Measurements from ENCODE around the gene SGPP2. TPM values are rescaled to one million over a fixed set of nuclear protein-coding genes. Genes with fewer than 3 reads are reported as not detected.

The SGPP2 gene, protein sequence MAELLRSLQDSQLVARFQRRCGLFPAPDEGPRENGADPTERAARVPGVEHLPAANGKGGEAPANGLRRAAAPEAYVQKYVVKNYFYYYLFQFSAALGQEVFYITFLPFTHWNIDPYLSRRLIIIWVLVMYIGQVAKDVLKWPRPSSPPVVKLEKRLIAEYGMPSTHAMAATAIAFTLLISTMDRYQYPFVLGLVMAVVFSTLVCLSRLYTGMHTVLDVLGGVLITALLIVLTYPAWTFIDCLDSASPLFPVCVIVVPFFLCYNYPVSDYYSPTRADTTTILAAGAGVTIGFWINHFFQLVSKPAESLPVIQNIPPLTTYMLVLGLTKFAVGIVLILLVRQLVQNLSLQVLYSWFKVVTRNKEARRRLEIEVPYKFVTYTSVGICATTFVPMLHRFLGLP
- not detected in 2 replicates for polyA plus RNA-seq (2011; rRNA removed)
- polyA minus RNA-seq (2011; rRNA and poly(A)+ RNA removed): not detected in 2 replicates

- no peak within 1 kb of the TSS for H3K4me3 ChIP-seq (ENCODE audit: low read depth, low read length)
- CTCF ChIA-PET: no interaction called here
- no peak for DNase-seq (ENCODE audit: low read depth)
- POLR2A ChIA-PET: no interaction called here
- TF ChIP-seq, protein P1, sequence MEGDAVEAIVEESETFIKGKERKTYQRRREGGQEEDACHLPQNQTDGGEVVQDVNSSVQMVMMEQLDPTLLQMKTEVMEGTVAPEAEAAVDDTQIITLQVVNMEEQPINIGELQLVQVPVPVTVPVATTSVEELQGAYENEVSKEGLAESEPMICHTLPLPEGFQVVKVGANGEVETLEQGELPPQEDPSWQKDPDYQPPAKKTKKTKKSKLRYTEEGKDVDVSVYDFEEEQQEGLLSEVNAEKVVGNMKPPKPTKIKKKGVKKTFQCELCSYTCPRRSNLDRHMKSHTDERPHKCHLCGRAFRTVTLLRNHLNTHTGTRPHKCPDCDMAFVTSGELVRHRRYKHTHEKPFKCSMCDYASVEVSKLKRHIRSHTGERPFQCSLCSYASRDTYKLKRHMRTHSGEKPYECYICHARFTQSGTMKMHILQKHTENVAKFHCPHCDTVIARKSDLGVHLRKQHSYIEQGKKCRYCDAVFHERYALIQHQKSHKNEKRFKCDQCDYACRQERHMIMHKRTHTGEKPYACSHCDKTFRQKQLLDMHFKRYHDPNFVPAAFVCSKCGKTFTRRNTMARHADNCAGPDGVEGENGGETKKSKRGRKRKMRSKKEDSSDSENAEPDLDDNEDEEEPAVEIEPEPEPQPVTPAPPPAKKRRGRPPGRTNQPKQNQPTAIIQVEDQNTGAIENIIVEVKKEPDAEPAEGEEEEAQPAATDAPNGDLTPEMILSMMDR (IDR thresholded peaks at IDR 0.05; ENCODE audit: insufficient read depth, low read depth, low read length): no peak
- H3K27me3 ChIP-seq (ENCODE audit: control insufficient read depth, insufficient read depth, low read length): peaks cover 18% of the 10 kb centered on the region
- no peaks in the 10 kb centered on the region for H3K36me3 ChIP-seq (ENCODE audit: control insufficient read depth, insufficient read depth, low read length)
Measured at GRCh38 chr2:222424276-222424728, at the start of gene SGPP2. Gene SGPP2, plus strand, starts transcription at chr2:222424543. Its CDS starts 60 bp downstream, at chr2:222424603.

GRCh38 chr2:222375798-222376197, 48.5 kb upstream of the SGPP2 start:
- ChIA-PET POLR2A (interaction anchor here (0.6 kb wide), 1 partner anchor 34 kb away, joined by 15 read pairs; no protein-coding TSS in a partner anchor), CTCF (interaction anchor here (0.7 kb wide), 1 partner anchor 38 kb away, joined by 3 read pairs; no protein-coding TSS in a partner anchor)
- TF ChIP-seq, protein P1 (IDR thresholded peaks at IDR 0.05; ENCODE audit: insufficient read depth, low read depth, low read length): no peak

DNA sequence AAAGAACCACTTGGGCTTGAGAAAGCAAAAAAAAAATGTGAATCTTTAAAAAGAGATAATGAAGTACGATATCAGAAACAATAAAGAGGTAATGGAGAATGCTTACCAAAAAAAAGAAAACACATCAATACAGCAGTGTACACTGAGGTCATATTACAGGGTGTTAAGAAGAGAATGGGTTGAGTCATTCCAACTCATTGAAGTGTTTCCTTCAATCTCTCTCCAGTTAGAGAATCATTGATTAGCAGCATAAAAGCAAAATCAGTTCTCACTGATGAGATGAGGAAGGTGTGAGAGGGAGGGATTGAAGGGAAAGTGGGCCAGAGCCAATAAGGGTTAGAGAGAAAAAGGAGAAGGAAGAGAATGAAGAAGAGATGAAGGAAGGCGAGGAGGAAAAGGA, 43.9 kb upstream of the SGPP2 start:
- POLR2A ChIA-PET: no interaction called here
- TF ChIP-seq, protein P1 (IDR thresholded peaks at IDR 0.05; ENCODE audit: insufficient read depth, low read depth, low read length): no peak
- Histone ChIP-seq H3K4me3 (ENCODE audit: low read depth, low read length) (no peak overlapping the region), H3K27me3 (ENCODE audit: control insufficient read depth, insufficient read depth, low read length) (no peaks in the 10 kb centered on the region), H3K36me3 (ENCODE audit: control insufficient read depth, insufficient read depth, low read length) (no peaks in the 10 kb centered on the region)
- DNase-seq (ENCODE audit: low read depth): no peak
- CTCF ChIA-PET: no interaction called here

More at GRCh38 chr2:222375798-222376197, 48.5 kb upstream of the SGPP2 start:
- Histone ChIP-seq H3K27me3 (ENCODE audit: control insufficient read depth, insufficient read depth, low read length) (no peaks in the 10 kb centered on the region), H3K36me3 (ENCODE audit: control insufficient read depth, insufficient read depth, low read length) (no peaks in the 10 kb centered on the region), H3K4me3 (ENCODE audit: low read depth, low read length) (no peak overlapping the region)
- DNase-seq (ENCODE audit: low read depth): no peak

DNA sequence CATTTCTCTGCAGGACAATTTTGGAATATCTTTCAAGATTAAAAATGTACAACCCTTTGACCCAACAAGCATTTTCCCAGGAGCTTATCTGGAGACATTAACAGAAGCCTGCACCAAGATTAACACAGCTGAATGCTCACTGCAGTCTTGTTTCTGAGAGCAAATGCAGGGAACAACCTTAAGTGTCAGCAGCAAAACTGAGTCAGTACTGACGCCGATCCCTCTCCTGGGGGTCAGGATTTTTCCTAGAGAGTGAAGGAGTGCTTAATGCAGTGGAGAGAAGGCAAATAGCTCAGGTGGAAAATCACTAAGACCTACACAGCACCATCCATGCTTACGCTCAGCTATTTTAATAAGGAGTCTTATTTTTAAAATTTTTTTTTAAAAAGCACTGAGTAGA, 42.8 kb upstream of the SGPP2 start:
- DNase-seq (ENCODE audit: low read depth): no peak
- H3K4me3 ChIP-seq (ENCODE audit: low read depth, low read length): no peak overlapping the region
- no peaks in the 10 kb centered on the region for H3K36me3 ChIP-seq (ENCODE audit: control insufficient read depth, insufficient read depth, low read length)
- no peaks in the 10 kb centered on the region for H3K27me3 ChIP-seq (ENCODE audit: control insufficient read depth, insufficient read depth, low read length)
- CTCF ChIA-PET: interaction anchor here (0.7 kb wide), 1 partner anchor 18 kb away, joined by 3 read pairs; no protein-coding TSS in a partner anchor
- TF ChIP-seq, protein P1 (IDR thresholded peaks at IDR 0.05; ENCODE audit: insufficient read depth, low read depth, low read length): no peak
- POLR2A ChIA-PET: no interaction called here

DNA sequence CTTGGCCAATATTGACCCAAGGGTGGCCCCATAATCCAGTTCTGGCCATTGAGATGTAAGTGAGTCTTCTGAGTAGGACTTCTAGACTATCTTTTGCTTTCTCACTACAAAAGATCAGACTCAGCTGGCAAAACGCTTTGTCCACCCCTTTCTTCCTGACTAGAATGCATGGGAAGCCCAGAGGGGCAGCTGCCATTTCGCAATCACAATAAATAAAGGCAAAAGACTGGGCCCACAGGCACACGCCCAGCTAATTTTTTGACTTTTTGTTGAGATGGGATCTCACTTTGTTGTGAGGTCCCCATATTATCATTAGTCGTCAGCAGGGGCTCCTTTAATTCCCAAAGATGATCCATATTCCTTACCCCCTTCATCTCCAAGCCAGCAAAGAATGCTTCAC, 41.1 kb upstream of the SGPP2 start:
- no peak for DNase-seq (ENCODE audit: low read depth)
- ChIA-PET CTCF (no interaction called here), POLR2A (no interaction called here)
- Histone ChIP-seq H3K36me3 (ENCODE audit: control insufficient read depth, insufficient read depth, low read length) (no peaks in the 10 kb centered on the region), H3K4me3 (ENCODE audit: low read depth, low read length) (no peak overlapping the region), H3K27me3 (ENCODE audit: control insufficient read depth, insufficient read depth, low read length) (no peaks in the 10 kb centered on the region)
- TF ChIP-seq, protein P1 (IDR thresholded peaks at IDR 0.05; ENCODE audit: insufficient read depth, low read depth, low read length): no peak
